ENCODE measurements around the gene RBMS3. TPM values are rescaled to one million over a fixed set of nuclear protein-coding genes. Genes with fewer than 3 reads are reported as not detected.

Gene RBMS3
- total and polyA plus RNA-seq, 2 of the 13 experiments (the other 11 are each of a cell fraction or from before 2014, with no cell fraction given): not detected

- POLR2A ChIA-PET: no interaction called here
- DNase-seq (ENCODE audit: low spot score): no peak
- Histone ChIP-seq H3K4me2 (ENCODE audit: low read depth, low read length) (no peak overlapping the region), H3K27me3 (ENCODE audit: control insufficient read depth in 1 of 2, insufficient read depth in 2 of 2, low read length in 2 of 2) (peaks cover 0 to 13% of the 10 kb centered on the region in 2 experiments; a peak in 3 of 5 replicates), H3K4me1 (ENCODE audit: insufficient read depth, low read length) (no peaks in the 10 kb centered on the region), H2AFZ (ENCODE audit: low read length) (no peak overlapping the region), H3K36me3 (replicated peaks in 1 of 2; ENCODE audit: control insufficient read depth in 1 of 2, insufficient read depth in 2 of 2, low read length in 2 of 2) (no peaks in the 10 kb centered on the region), H3K27ac (ENCODE audit: extremely low read length, insufficient read depth, low read length) (no peak overlapping the region), H4K20me1 (ENCODE audit: insufficient read depth, low read length) (no peaks in the 10 kb centered on the region), H3K79me2 (ENCODE audit: insufficient read depth, low read length) (no peaks in the 10 kb centered on the region), H3K4me3 (replicated peaks in 1 of 3; ENCODE audit: insufficient read depth in 1 of 3, low read depth in 2 of 3, low read length in 3 of 3) (no peak overlapping the region), H3K9me3 (ENCODE audit: low read length) (no peaks in the 10 kb centered on the region), H3K9ac (ENCODE audit: insufficient read depth, low read depth, low read length) (no peak overlapping the region)
- no TSS peak for BruUV-seq (replicated peaks)
- TF ChIP-seq ZMAT5 (CRISPR knock-in tag; IDR thresholded peaks at IDR 0.05; ENCODE audit: borderline replicate concordance, low read depth) (no peak), ZNF790 (CRISPR knock-in tag; IDR thresholded peaks at IDR 0.05; ENCODE audit: borderline replicate concordance) (no peak), RFX5 (IDR thresholded peaks at IDR 0.05; ENCODE audit: low read depth, low read length) (no peak), ATF3 (CRISPR knock-in tag; IDR thresholded peaks at IDR 0.05) (no peak), ZC3H13 (CRISPR knock-in tag; IDR thresholded peaks at IDR 0.05) (no peak), REL (CRISPR knock-in tag; conservative IDR thresholded peaks at IDR 0.05) (no peak), TFE3 (CRISPR knock-in tag; IDR thresholded peaks at IDR 0.05) (no peak), SOX6 (IDR thresholded peaks at IDR 0.05) (no peak), SOX6 (CRISPR knock-in tag; IDR thresholded peaks at IDR 0.05) (no peak), ARNT (IDR thresholded peaks at IDR 0.05) (no peak), MED8 (CRISPR knock-in tag; IDR thresholded peaks at IDR 0.05; ENCODE audit: insufficient replicate concordance) (no peak)
- no peak for FAIRE-seq
- CTCF ChIA-PET (ENCODE audit: low intra/inter-chr PET ratio, low total read pairs): no interaction called here
- intact Hi-C loops (cut with micrococcal nuclease; ENCODE audit: unreplicated experiment) (no loop called here), in situ Hi-C loops (cut with HindIII; ENCODE audit: extremely low pct_ligation_motif_present, low pct_unique_long_range_greater_than_20kb) (loop anchor here (25.0 kb wide), 1 partner anchor 1113 kb away; no protein-coding TSS in a partner anchor)
- WGBS (ENCODE audit: low lambda C conversion rate): 40% methylated on average over 4 of the region's 4 CpGs
- ATAC-seq: no peak
Observed at GRCh38 chr3:30024466-30024865, 743.6 kb downstream of the RBMS3 start.
